DOHH2 (cell line): ENCODE measurements around the gene NBEAL1.

Experiments
- H3F3A ChIP-seq: fragments of 200-600 bp; sonication (generic), shearing (Covaris generic); 2 replicates; pipeline ENCODE4 v1.6.0; 2016; ENCODE audit warnings: antibody characterized with exemption, mild to moderate bottlenecking; ENCODE audit not compliant: control insufficient read depth, insufficient read depth
- H3K27ac ChIP-seq: fragments of 200-600 bp; sonication (generic); 2 replicates; pipeline ENCODE4 v1.5.1; 2014; ENCODE audit warnings: low read depth, mild to moderate bottlenecking, low read length, moderate library complexity
- H3K27me3 ChIP-seq: fragments of 200-600 bp; sonication (generic); 2 replicates; pipeline ENCODE4 v1.6.1; 2014; ENCODE audit warnings: mild to moderate bottlenecking, low read length, mixed read lengths; ENCODE audit not compliant: control insufficient read depth
- H3K36me3 ChIP-seq: fragments of 200-600 bp; sonication (generic); 2 replicates; pipeline ENCODE4 v1.6.1; 2014; ENCODE audit warnings: mild to moderate bottlenecking, low read length, moderate library complexity, mixed read lengths; ENCODE audit not compliant: control insufficient read depth
- H3K4me1 ChIP-seq: fragments of 200-600 bp; sonication (generic); 2 replicates; pipeline ENCODE4 v1.6.1; 2014; ENCODE audit warnings: mild to moderate bottlenecking, low read length, mixed read lengths; ENCODE audit not compliant: control insufficient read depth
- H3K4me2 ChIP-seq: fragments of 200-600 bp; sonication (generic); 2 replicates; pipeline ENCODE4 v1.6.0; 2014; ENCODE audit warnings: mild to moderate bottlenecking, low read length, moderate library complexity
- H3K4me3 ChIP-seq: fragments of 200-600 bp; sonication (generic); 2 replicates; pipeline ENCODE4 v1.5.1; 2014; ENCODE audit warnings: mild to moderate bottlenecking, low read length, mixed read lengths
- H3K79me2 ChIP-seq: fragments of 200-600 bp; sonication (generic); 2 replicates; pipeline ENCODE4 v1.6.1; 2014; ENCODE audit warnings: mild to moderate bottlenecking, low read length, mixed read lengths; ENCODE audit not compliant: control insufficient read depth
- H3K9me2 ChIP-seq: fragments of 200-600 bp; sonication (generic); replicated peaks from 2 replicates; pipeline ENCODE4 v1.6.1; 2014; ENCODE audit warnings: mild to moderate bottlenecking, low read length, mixed read lengths; ENCODE audit not compliant: control insufficient read depth
- H3K9me3 ChIP-seq: fragments of 200-600 bp; sonication (generic); 2 replicates; pipeline ENCODE4 v1.6.1; 2014; ENCODE audit warnings: antibody characterized with exemption, low read length, mixed read lengths; ENCODE audit not compliant: control insufficient read depth, insufficient read depth
- H4K20me1 ChIP-seq: fragments of 200-600 bp; sonication (generic); 2 replicates; pipeline ENCODE4 v1.6.0; 2014; ENCODE audit warnings: low read depth, mild to moderate bottlenecking, antibody characterized with exemption, low read length, moderate library complexity; ENCODE audit not compliant: control insufficient read depth, insufficient read depth
- CTCF ChIP-seq: fragments of 200-600 bp; sonication (generic); IDR thresholded peaks from one replicate; pipeline ENCODE4 v1.5.1; 2014; ENCODE audit warnings: antibody characterized with exemption, mild to moderate bottlenecking, low read depth, low read length; ENCODE audit not compliant: poor library complexity, severe bottlenecking
- EZH2phosphoT487 ChIP-seq: fragments of 200-600 bp; sonication (generic); IDR thresholded peaks from 2 replicates; pipeline ENCODE4 v1.6.1; 2017; ENCODE audit warnings: borderline replicate concordance, mild to moderate bottlenecking, antibody characterized with exemption, low read length, moderate library complexity, mixed read lengths

The NBEAL1 gene

GRCh38 chr2:203045867-203046266 is 31.2 kb downstream of the NBEAL1 start:
- no peaks in the 10 kb centered on the region for H3K9me2 ChIP-seq
- no peaks in the 10 kb centered on the region for H3K27me3 ChIP-seq
- H3K4me2 ChIP-seq: no peak overlapping the region
- H4K20me1 ChIP-seq: no peaks in the 10 kb centered on the region
- no peak for TF ChIP-seq CTCF
- TF ChIP-seq EZH2phosphoT487: no peak
- no peak overlapping the region for H3K4me3 ChIP-seq
- no peaks in the 10 kb centered on the region for H3K9me3 ChIP-seq
- no peaks in the 10 kb centered on the region for H3K4me1 ChIP-seq
- no peak overlapping the region for H3K27ac ChIP-seq
- H3K36me3 ChIP-seq: no peaks in the 10 kb centered on the region
- no peaks in the 10 kb centered on the region for H3K79me2 ChIP-seq
- no peaks in the 10 kb centered on the region for H3F3A ChIP-seq

- Histone ChIP-seq H3K9me2 (no peaks in the 10 kb centered on the region), H3K27me3 (no peaks in the 10 kb centered on the region), H3K4me1 (no peaks in the 10 kb centered on the region), H3K4me2 (no peak overlapping the region), H3K79me2 (no peaks in the 10 kb centered on the region), H3K36me3 (no peaks in the 10 kb centered on the region), H4K20me1 (no peaks in the 10 kb centered on the region), H3K4me3 (no peak overlapping the region), H3K9me3 (no peaks in the 10 kb centered on the region), H3F3A (no peaks in the 10 kb centered on the region), H3K27ac (no peak overlapping the region)
- TF ChIP-seq CTCF: no peak
- TF ChIP-seq EZH2phosphoT487: no peak
These were observed 37.9 kb downstream of the NBEAL1 start for GRCh38 chr2:203052539-203052938.

GRCh38 chr2:203059567-203060240 is 45.0 kb downstream of the NBEAL1 start:
- H4K20me1 ChIP-seq: no peaks in the 10 kb centered on the region
- no peaks in the 10 kb centered on the region for H3K27me3 ChIP-seq
- no peaks in the 10 kb centered on the region for H3K9me2 ChIP-seq
- H3K27ac ChIP-seq: no peak overlapping the region
- no peaks in the 10 kb centered on the region for H3K79me2 ChIP-seq
- no peaks in the 10 kb centered on the region for H3F3A ChIP-seq
- no peak overlapping the region for H3K4me3 ChIP-seq
- no peaks in the 10 kb centered on the region for H3K36me3 ChIP-seq
- H3K9me3 ChIP-seq: no peaks in the 10 kb centered on the region
- H3K4me2 ChIP-seq: no peak overlapping the region
- no peaks in the 10 kb centered on the region for H3K4me1 ChIP-seq
- no peak for TF ChIP-seq CTCF
- no peak for TF ChIP-seq EZH2phosphoT487
